EH (cell line): Measurements from ENCODE around the gene HES1.
"Not testable (repeated sequence)": the region's sequence is repeated elsewhere in the genome, so short reads cannot be mapped to it uniquely, and the experiment has no call there.

Source experiments
- DNase-seq: peaks from one replicate; pipeline ENCODE4 v3.0.0-alpha.2; 2015; ENCODE audit warnings: low read depth

Gene HES1

DNA sequence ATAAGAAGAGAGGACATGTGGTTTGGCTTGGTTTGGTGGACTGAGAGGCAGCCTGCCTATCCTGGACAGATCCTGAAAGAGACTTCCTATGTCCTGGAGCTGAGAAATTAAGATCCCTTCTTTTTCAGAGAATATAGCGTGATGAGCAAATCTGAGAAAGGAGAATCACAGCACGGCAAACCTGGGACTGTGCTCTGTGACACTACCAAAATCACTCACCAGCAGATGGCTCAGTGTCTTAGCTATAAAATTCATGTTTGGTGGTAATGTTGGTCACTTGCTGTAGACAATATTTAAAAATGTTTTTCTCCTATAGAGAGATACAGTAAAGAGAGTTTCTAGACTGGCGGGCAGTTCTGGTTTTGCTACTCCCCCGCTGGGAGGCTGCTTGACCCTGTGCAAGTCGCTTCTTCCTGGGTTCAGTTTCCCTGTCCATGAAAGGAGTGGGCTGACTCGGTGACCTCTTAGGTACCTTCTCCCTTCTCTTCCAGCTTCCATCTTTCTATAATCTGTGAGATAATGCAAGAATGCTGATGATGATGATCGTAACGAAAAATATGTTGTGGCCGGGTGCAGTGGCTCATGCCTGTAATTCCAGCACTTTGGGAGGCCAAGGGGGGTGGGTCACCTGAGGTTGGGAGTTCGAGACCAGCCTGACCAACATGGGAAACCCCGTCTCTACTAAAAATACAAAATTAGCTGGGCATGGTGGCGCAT is 7.6 kb upstream of the HES1 start:
- peak; percentile 26 for DNase-seq

DNA sequence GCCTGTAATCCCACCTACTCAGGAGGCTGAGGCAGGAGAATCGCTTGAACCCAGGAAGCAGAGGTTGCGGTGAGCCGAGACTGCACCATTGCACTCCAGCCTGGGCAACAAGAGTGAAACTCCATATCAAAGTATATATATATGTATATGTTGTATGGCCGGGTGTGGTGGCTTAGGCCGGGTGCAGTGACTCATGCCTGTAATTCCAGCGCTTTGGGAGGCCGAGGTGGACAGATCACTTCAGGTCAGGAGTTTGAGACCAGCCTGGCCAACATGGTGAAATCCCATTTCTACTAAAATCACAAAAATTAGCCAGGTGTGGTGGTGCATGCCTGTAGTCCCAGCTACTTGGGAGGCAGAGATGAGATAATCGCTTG is 7.0 kb upstream of the HES1 start:
- not testable (repeated sequence) for DNase-seq

DNA sequence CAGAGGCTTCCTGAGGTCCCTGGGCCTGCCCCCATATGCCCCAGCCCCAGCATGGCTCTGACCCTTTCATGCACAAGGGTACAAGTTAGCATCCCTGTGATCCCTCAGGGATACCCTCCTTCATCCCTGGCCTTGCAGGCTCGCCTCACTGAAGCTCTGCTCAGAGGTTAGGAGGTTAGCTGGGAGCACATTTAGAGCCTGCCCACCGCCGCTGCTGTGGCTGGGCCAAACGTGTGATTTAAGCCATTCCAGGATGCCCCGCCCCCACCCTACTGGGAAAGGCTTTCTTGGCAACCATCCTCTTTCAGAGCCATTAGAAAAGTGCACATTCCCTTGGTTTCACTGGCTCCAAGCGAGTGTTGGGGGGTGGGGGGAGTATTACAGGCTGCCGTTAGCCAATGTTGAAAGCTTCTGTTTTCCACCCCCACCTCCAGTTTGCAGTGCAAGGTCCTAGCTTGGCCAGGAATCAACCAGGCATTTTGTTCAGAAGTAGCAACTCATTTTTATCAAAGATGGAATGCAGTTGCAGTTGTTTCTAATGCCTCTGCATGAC is 6.3 kb upstream of the HES1 start:
- peak; percentile 25 for DNase-seq

DNA sequence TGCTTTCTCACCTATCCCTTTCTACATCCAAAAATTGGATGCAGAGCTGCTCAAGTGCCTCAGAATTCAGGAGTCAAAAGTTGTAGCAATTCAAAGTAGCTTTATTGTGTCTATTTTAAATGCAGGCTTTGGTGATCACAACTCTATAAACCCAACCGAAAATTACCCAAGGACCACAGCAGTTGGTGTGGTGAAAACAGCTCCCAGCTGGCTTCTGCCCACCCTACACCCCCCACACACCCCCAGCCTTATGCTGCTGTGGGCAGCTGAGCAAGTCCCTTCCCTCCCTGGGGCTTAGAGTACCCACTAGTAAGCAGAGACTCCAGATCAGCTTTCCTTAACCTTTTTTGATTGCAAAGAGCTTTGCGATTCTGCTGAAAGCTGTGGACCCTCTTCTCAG is 5.8 kb upstream of the HES1 start:
- DNase-seq = no peak

DNA sequence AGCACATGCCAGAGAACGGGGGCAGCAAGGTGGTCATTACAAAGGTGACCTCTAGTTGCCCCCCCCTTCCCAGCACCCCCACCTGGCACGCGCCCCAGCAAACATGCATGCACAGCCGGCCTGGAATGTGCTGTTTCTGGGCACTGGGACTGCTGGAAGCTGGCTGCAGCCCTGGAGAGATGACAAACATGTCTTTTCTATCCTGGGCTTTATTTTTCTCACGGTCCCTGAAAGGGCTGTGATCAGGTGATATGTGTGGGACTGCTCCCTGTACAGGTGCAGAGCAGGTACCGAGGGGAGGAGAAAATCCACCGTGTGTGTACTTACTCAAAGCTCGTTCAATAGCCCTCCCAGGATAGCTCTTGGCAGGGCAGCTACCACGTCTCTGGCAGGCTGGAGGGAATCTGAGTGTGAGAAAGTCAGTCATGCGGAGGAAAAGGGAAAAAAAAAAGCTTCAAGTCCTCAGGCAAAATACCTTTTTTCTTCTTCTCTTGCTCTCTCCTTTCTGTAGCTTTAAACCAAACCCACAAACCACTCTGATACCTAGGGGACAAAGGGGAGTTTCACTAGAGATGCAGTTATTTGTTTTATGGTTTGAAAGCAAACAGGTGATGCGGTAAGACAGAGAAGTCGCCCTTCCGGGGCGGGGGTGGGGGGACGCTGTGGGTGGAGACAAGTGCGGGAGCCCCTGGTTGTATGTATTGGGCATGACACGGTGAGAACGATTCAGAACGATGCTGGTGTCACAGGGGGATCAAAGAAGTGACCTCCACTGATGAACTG is 5.0 kb upstream of the HES1 start:
- peak; percentile 8 for DNase-seq

DNA sequence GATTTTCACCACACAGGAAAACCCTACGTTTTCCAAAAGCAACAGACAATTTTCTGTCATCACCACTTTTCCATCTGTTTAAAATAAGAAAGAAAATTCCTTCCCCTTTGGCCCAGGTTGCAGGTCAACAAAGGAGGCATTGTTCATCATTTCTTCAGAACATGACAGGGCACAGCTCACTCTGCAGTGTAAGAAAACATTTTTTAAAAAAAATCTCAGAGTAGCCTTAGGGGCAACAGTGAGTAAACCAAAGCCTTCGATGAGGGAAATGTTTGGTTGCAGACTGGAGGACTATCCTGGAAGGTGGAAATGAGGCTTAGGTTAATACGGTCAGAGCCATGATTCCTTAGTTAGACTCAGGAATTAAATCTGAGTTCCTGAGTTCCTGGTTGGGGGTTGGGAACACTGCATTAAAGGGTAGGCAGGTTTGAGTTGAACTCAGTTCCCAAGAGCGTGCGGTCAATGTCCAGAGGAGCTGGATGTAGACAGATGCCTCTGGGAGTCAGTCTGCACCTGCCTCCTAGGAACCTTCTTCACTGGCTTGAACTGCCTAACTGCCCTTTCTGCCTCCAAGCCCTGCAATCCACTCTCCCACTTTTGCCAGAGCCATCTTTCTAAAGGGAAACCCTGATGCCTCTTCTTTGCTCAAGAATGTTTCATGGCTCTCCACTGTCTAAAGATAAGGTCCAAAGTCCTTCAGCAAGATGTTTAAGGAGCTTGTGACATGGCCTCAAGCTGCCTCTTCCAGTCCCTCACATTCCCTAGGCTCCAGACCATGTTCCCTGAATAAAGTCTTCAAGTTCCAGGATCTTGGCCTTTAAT is 3.3 kb upstream of the HES1 start:
- DNase-seq = no peak

DNA sequence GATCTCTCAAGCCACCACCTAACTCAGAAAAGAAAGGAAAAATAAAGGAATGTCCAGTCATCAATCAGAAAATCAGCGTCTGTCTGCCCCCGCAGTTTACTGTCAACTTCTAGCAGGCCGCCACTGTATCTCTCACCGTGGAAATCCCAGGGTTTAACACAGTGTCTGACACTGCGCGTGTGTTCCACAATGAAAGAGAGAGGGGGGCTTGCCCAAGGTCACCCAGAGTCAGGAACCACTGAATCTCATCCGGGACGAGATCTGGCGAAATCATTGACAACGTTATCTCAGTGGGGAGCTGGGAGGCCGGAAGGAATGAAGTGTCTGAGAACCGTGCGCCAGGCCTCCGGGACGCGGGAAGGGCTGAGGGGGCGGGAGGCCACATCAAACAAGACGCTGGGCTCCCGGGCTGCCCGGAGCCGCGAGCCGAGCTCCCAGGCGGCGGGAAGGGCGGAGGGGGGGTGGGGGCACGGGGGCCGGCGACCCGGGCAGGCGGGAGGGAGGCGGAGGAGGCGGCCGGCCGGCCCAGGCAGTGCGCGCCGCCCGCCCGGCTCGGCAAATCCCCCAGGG is 2.2 kb upstream of the HES1 start:
- DNase-seq = peak; percentile 57

DNA sequence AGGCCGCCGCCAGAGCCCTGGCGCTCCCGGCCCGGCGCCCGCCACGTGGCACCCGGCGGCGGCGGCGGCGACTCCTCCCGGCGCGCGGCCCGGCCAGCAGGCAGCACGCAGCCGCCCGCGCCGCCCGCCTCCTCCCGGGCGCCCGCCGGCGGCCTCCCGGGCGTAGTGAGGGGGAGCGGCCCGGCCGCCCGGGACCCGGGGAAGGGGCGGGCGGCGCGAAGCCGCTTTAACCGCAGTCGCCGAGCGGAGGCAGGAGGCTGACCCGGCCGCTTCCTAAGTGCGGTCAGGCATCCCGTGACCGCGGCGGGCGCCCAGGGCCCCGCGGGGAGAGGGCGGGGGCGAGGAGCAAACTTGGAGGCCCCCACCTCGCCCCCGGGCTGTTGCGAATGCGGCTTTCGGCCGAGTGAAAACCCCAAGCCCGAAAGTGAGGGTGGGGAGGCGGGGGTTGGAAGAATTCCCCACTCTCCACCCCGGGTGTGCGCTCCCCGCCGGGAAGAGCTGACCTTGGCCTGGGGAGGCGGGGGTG is 1.7 kb upstream of the HES1 start:
- no peak for DNase-seq

DNA sequence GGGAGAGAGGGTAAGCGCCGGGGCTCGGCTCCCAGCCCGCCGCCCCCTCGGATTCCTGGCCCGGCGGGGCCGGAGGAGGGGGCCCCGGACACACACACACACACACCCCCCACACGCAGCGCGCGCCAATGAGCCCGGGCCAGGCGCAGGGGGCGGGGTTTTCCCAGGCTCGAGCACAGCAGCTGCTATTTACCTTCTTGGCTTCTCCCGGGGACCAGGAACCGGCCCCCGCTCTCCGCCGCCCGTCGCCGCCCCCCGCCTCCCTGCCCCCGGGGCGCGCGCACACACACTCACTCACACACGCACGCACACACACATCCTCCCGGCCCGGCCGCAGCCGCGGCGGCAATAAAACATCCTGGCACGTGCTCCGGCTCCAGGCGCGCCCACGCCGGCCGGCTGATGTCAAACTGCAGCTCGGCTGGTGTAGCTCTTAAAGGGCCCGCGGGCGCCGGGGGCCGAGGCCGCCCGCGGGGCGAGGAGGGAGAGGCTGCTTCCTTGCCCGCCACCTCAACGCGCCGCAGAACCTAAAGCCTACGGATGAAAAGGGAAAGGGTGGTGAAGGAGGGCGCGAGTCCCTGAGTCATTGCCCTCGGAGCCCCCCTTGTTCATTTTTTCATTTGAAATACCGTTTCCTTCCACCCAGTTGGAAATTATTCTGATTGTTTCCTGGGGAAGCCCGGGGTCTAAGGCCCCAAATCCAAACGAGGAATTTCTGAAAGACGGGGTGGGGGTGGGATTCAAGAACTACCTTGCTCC is 1.0 kb upstream of the HES1 start:
- DNase-seq = peak; percentile 98

DNA sequence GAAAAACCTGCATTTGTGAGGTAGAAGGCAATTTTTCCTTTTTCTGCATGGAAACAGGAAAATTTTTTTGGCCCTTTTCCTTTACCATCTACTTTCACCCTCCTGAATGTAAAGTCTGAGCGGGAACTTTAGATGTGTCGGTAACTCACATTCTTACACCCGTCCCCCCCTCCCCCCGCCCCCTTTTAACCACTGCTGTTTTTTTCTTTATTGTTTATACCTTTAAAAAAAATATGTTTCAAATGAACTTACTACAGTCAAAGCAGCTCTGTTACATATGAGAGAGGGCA is 487 bp upstream of the HES1 start:
- DNase-seq = no peak

DNA sequence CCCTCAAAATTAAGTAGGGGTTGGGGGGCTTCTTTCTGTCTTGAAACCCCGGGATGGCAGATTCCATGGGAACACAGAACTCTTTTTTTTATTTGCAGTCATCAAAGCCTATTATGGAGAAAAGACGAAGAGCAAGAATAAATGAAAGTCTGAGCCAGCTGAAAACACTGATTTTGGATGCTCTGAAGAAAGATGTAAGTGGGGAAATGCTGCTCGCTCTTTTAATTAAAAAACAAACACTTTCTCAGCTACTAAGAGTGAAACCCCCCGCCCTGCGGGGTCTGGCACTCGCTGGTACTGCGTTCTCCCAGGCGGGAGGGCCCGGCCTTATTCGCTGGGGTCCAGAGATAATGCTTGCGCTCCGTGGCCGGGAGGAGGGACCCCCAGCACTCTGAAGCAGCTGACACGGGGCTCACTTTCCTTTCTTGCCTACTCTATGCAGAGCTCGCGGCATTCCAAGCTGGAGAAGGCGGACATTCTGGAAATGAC is 615 bp downstream of the HES1 start:
- DNase-seq = no peak

DNA sequence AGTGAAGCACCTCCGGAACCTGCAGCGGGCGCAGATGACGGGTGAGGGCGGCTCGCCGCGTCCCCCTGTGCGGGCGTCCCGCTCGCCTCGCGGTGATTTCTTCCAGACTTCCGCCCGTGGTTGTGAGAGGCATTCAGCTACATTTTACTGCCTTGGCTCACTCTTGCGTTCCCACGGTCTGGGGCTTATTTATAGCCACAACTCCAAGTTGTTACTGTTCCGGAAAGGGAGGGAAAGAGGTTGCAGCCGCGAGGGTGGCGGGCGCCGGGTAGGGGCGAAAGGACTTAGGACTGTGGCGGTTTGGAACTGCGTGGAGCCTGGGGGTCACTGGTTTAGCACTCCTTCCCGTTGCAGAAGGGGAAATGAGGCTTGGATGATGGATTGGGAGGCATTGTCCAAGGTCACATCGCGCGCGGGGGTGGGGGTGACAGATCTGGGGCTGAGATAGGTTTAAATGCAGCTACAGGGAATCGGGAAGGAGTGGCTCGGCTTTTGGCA is 1.1 kb downstream of the HES1 start:
- peak; percentile 92 for DNase-seq

DNA sequence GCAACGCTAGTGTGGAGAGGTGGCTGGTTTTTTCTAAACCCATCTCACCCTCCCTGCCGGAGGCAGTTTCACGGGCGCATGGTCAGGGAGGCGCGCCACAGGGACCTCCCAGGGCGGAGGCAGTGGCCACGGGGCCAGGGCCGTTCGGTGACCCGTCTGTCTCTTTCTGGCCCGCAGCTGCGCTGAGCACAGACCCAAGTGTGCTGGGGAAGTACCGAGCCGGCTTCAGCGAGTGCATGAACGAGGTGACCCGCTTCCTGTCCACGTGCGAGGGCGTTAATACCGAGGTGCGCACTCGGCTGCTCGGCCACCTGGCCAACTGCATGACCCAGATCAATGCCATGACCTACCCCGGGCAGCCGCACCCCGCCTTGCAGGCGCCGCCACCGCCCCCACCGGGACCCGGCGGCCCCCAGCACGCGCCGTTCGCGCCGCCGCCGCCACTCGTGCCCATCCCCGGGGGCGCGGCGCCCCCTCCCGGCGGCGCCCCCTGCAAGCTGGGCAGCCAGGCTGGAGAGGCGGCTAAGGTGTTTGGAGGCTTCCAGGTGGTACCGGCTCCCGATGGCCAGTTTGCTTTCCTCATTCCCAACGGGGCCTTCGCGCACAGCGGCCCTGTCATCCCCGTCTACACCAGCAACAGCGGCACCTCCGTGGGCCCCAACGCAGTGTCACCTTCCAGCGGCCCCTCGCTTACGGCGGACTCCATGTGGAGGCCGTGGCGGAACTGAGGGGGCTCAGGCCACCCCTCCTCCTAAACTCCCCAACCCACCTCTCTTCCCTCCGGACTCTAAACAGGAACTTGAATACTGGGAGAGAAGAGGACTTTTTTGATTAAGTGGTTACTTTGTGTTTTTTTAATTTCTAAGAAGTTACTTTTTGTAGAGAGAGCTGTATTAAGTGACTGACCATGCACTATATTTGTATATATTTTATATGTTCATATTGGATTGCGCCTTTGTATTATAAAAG is 1.8 kb downstream of the HES1 start:
- DNase-seq = peak; percentile 76

DNA sequence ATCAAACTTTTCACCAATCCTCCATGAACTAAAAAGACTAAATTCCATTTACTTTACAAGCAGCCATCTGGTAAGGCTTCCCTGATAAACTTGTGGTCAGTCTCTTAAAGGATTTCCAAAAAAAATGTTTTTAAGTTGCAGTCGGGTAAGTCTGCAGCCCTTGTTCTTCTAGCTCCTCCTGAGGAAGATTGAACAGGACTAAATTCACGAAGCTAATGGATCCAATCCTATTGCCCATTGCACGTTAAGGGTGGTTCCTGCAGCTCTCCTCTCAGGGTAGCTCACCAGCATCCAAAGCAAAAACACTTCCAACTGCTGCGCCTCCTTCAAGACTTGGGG is 2.8 kb downstream of the HES1 start:
- no peak for DNase-seq

DNA sequence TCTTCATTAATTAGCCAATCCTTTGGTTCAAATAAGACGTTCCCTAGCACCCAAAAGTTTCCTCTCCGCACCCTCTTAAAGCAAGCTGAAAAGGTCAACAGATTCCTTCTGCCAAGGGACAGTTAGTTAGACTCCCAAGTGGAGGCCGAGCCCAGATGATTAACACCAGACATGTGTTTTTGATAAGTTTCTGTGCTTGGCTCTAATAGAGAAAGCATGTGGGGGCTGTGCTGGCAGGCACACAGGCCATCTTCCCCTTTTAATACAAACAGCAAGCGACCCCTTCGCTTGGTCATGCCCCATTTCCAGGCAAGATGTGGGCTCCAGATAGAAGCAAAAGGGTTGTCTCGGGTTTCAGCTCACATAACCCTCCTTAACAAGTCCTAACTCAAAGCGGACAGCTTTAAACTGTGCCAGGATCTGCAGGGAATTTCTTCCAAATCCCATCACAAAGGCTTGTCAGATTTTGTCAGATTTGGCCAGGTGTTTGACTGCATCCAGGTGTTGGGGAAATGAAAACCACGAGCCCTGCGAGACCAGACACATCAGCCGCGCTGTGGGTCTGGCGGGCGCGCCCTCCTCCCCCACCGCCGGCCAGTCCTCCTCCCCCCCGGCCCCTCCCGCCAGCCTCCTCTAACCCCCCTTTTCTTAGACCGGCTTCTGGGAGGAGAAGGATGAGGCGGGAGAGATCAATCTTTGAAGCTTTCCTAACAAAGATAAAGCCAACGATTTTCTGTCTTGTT is 3.3 kb downstream of the HES1 start:
- peak; percentile 92 for DNase-seq

DNA sequence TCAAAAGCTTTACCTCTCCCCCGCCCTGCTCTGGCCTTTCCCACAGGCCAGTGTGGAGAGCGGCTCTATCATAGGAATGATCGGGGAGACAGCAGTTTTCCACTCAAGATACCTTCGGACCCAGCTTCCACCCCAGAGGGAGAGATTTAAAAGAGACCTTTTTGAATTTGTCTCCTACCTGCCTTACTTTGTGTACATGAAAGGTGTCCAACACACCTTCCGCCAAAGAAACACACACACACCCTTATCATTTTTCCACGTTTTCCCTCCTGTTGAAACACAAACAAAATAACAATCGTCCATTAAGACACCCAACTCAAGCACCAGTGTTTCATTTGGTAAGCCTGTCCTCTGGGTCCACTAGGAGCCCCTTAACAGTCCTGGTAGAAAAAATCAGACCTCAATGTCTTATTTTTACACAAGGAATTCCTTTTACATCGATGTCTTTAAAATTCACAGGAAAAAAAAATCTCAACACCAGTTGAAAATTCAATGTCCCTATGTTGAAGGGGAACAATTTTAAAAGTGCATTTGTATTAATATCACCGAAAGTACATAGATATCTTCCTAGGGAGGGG is 4.0 kb downstream of the HES1 start:
- no peak for DNase-seq

DNA sequence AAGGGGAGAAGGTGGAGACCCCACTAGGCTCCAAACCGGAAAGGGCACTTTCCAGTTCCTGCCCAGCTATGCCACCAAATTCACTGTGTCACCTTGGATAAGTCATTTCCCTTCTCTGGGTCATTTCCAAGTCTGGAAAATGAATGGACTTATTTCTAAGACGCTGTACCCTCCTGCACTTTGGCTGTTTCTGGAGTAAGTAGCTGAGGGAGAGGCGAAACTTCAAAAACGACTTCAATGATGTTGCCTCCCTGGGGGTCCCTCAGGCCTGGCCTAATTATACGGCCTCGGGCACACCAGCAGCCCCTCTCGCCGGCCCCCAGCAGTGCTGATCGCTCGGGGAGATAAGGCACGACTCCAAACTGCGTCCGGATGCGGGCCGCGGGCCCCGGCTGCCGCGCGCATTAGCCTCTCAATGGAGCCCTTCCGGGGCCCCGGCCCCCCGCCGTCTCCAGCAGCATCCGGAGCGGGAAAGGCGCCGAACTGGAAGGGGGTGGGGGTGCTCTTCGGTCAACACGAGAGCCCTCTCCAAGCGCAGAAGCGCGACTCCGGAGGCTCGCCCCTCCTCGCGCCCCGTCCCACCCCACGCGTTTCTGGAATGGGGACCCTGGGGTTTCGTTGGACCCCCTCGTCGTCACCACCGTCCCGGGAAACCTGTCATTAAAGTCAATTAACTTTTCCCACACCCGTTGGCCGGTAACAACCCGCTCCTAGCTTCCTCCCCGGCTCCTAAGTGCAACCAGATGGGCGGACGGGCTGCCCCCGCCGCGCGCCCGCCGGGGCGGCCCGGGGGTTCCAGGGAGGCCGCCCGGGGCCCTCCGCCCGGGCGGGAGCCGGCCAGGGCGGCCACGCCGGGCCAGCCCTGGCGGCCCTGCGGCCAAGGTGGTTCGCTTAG is 4.8 kb downstream of the HES1 start:
- peak; percentile 87 for DNase-seq
